SU-DHL-6 (cell line): ENCODE data around the gene ESRRB.

Source experiments
- H2AFZ ChIP-seq: fragments of 200-600 bp; sonication (generic); 2 replicates; pipeline ENCODE4 v1.6.1; 2014; ENCODE audit warnings: low read depth, mild to moderate bottlenecking, moderate library complexity, mixed read lengths, antibody characterized with exemption, low read length; ENCODE audit not compliant: severe bottlenecking
- H3F3A ChIP-seq: fragments of 200-600 bp; shearing (Covaris generic); 2 replicates; pipeline ENCODE4 v1.6.0; 2016; ENCODE audit warnings: antibody characterized with exemption, mild to moderate bottlenecking; ENCODE audit not compliant: insufficient read depth
- H3K27ac ChIP-seq: fragments of 200-600 bp; sonication (generic); 2 replicates; pipeline ENCODE4 v1.5.1; 2016; ENCODE audit warnings: low read depth, mild to moderate bottlenecking, low read length, moderate library complexity, mixed read lengths
- H3K27me3 ChIP-seq: fragments of 200-600 bp; sonication (generic), shearing (Covaris generic); 2 replicates; pipeline ENCODE4 v1.6.0; 2014; ENCODE audit warnings: mild to moderate bottlenecking, low read length
- H3K36me3 ChIP-seq: fragments of 200-600 bp; sonication (generic); 2 replicates; pipeline ENCODE4 v1.6.1; 2014; ENCODE audit warnings: mild to moderate bottlenecking, low read length, mixed read lengths
- H3K4me2 ChIP-seq: fragments of 300-600, 200-600 bp; shearing (Covaris generic), sonication (generic); 2 replicates; pipeline ENCODE4 v1.6.0; 2014; ENCODE audit warnings: low read length, low read depth, mild to moderate bottlenecking; ENCODE audit not compliant: poor library complexity, severe bottlenecking
- H3K4me3 ChIP-seq: fragments of 200-600 bp; sonication (generic); 2 replicates; pipeline ENCODE4 v1.5.1; 2014; ENCODE audit warnings: antibody characterized with exemption, low read length, mild to moderate bottlenecking, mixed read lengths; ENCODE audit not compliant: insufficient read depth, poor library complexity, severe bottlenecking
- H3K79me2 ChIP-seq: fragments of 200-600 bp; sonication (generic); 2 replicates; pipeline ENCODE4 v1.6.1; 2014; ENCODE audit warnings: mild to moderate bottlenecking, low read length, moderate library complexity; ENCODE audit not compliant: insufficient read depth
- H3K9ac ChIP-seq: fragments of 200-600 bp; sonication (generic); 2 replicates; pipeline ENCODE4 v1.7.0; 2014; ENCODE audit warnings: mild to moderate bottlenecking, low read length
- H3K9me2 ChIP-seq: fragments of 200-600 bp; sonication (generic); replicated peaks from 2 replicates; pipeline ENCODE4 v1.6.1; 2014; ENCODE audit warnings: low read length; ENCODE audit not compliant: insufficient read depth
- H3K9me3 ChIP-seq: fragments of 200-600 bp; sonication (generic); 2 replicates; pipeline ENCODE4 v1.6.1; 2014; ENCODE audit warnings: low read length, mixed read lengths; ENCODE audit not compliant: insufficient read depth
- H4K20me1 ChIP-seq: fragments of 200-600 bp; sonication (generic); 2 replicates; pipeline ENCODE4 v1.6.1; 2014; ENCODE audit warnings: low read depth, mild to moderate bottlenecking, antibody characterized with exemption, low read length, moderate library complexity, mixed read lengths
- EZH2phosphoT487 ChIP-seq: fragments of 200-600 bp; sonication (generic), shearing (Covaris generic); conservative IDR thresholded peaks from 2 replicates; pipeline ENCODE4 v1.6.1; 2018; ENCODE audit warnings: mild to moderate bottlenecking, antibody characterized with exemption, low read length, moderate library complexity, mixed read lengths
- TF ChIP-seq, protein P1 (sequence below): fragments of 200-600 bp; sonication (generic); IDR thresholded peaks from one replicate; pipeline ENCODE4 v1.5.1; 2017; ENCODE audit warnings: antibody characterized with exemption, mild to moderate bottlenecking, low read length, moderate library complexity; ENCODE audit not compliant: insufficient read depth, poor library complexity, severe bottlenecking

Gene ESRRB

DNA sequence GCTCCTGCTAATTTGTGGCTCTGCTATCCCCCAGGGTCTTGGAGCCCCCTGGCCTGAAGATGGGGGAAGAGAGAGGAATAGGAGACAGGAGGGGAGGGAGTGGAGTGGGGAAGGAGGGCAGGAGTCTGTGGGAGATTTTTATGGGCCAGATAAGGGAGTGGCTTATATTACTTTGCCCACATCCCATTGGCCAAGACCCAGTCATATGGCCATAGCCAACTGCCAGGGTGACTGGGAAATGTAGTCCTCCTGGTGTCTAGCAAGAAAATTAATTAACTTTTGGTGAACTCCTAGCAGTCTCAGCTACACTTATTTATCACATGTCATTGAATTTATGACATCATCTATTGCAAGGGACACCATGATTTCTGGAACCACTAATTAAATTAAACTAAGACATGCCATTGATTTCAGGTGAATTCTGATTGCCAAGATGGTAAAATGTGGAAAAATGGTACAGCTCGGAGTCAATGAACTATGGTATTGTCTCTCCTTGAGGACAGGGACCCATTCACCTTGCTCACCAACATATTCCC is 50.3 kb downstream of the ESRRB start:
- no peak overlapping the region for H3K4me2 ChIP-seq
- no peak overlapping the region for H3K9ac ChIP-seq
- H3K27ac ChIP-seq = no peak overlapping the region
- H3K4me3 ChIP-seq = no peak overlapping the region
- no peaks in the 10 kb centered on the region for H4K20me1 ChIP-seq
- TF ChIP-seq, protein P1, sequence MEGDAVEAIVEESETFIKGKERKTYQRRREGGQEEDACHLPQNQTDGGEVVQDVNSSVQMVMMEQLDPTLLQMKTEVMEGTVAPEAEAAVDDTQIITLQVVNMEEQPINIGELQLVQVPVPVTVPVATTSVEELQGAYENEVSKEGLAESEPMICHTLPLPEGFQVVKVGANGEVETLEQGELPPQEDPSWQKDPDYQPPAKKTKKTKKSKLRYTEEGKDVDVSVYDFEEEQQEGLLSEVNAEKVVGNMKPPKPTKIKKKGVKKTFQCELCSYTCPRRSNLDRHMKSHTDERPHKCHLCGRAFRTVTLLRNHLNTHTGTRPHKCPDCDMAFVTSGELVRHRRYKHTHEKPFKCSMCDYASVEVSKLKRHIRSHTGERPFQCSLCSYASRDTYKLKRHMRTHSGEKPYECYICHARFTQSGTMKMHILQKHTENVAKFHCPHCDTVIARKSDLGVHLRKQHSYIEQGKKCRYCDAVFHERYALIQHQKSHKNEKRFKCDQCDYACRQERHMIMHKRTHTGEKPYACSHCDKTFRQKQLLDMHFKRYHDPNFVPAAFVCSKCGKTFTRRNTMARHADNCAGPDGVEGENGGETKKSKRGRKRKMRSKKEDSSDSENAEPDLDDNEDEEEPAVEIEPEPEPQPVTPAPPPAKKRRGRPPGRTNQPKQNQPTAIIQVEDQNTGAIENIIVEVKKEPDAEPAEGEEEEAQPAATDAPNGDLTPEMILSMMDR = no peak
- no peak for TF ChIP-seq EZH2phosphoT487
- no peaks in the 10 kb centered on the region for H3K9me3 ChIP-seq
- H3K79me2 ChIP-seq = no peaks in the 10 kb centered on the region
- H3F3A ChIP-seq = no peaks in the 10 kb centered on the region
- no peaks in the 10 kb centered on the region for H3K9me2 ChIP-seq
- H3K36me3 ChIP-seq = no peaks in the 10 kb centered on the region
- no peak overlapping the region for H2AFZ ChIP-seq
- no peaks in the 10 kb centered on the region for H3K27me3 ChIP-seq

- H3K9me3 ChIP-seq = no peaks in the 10 kb centered on the region
- no peaks in the 10 kb centered on the region for H3F3A ChIP-seq
- no peaks in the 10 kb centered on the region for H4K20me1 ChIP-seq
- no peak overlapping the region for H3K9ac ChIP-seq
- no peak overlapping the region for H3K4me3 ChIP-seq
- H3K4me2 ChIP-seq = no peak overlapping the region
- H3K79me2 ChIP-seq = no peaks in the 10 kb centered on the region
- no peaks in the 10 kb centered on the region for H3K9me2 ChIP-seq
- H3K27ac ChIP-seq = no peak overlapping the region
- no peak overlapping the region for H2AFZ ChIP-seq
- no peaks in the 10 kb centered on the region for H3K27me3 ChIP-seq
- TF ChIP-seq, protein P1 = no peak
- no peak for TF ChIP-seq EZH2phosphoT487
- H3K36me3 ChIP-seq = no peaks in the 10 kb centered on the region
These were observed 52.7 kb downstream of the ESRRB start for GRCh38 chr14:76428611-76429010.

DNA sequence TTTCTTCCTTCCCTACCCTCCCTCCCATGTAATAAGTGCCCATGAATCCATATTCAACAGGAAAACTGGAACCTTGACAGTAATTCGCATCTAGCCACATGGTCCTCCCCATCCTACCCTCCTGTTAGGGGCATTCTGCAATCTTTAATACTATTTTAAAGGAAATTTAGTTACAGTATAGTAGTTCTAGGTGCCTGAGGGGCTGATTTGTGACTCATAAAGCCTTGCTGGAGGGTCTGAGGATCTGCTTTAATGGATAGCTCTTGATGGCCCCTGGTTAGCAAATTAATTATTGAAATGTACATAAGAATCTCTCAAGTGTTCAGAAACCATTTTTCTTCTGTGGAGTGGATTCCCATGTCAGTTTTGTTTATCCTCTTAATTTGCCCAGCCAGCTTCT is 54.1 kb downstream of the ESRRB start:
- no peak overlapping the region for H3K27ac ChIP-seq
- no peaks in the 10 kb centered on the region for H3K36me3 ChIP-seq
- H3K9me3 ChIP-seq = no peaks in the 10 kb centered on the region
- H3K27me3 ChIP-seq = no peaks in the 10 kb centered on the region
- no peak for TF ChIP-seq EZH2phosphoT487
- TF ChIP-seq, protein P1 = no peak
- H3K79me2 ChIP-seq = no peaks in the 10 kb centered on the region
- H3F3A ChIP-seq = no peaks in the 10 kb centered on the region
- no peak overlapping the region for H3K4me2 ChIP-seq
- H3K9me2 ChIP-seq = no peaks in the 10 kb centered on the region
- no peak overlapping the region for H3K9ac ChIP-seq
- H3K4me3 ChIP-seq = no peak overlapping the region
- no peak overlapping the region for H2AFZ ChIP-seq
- H4K20me1 ChIP-seq = no peaks in the 10 kb centered on the region
